ENCODE results near the gene B4GALNT1. TPM values are rescaled to one million over a fixed set of nuclear protein-coding genes. Genes with fewer than 3 reads are reported as not detected.
"Not testable (repeated sequence)": the region's sequence is repeated elsewhere in the genome, so short reads cannot be mapped to it uniquely, and the experiment has no call there.

B4GALNT1 gene
- under 1 TPM; 0.62 to 0.77 TPM for total RNA-seq

DNA sequence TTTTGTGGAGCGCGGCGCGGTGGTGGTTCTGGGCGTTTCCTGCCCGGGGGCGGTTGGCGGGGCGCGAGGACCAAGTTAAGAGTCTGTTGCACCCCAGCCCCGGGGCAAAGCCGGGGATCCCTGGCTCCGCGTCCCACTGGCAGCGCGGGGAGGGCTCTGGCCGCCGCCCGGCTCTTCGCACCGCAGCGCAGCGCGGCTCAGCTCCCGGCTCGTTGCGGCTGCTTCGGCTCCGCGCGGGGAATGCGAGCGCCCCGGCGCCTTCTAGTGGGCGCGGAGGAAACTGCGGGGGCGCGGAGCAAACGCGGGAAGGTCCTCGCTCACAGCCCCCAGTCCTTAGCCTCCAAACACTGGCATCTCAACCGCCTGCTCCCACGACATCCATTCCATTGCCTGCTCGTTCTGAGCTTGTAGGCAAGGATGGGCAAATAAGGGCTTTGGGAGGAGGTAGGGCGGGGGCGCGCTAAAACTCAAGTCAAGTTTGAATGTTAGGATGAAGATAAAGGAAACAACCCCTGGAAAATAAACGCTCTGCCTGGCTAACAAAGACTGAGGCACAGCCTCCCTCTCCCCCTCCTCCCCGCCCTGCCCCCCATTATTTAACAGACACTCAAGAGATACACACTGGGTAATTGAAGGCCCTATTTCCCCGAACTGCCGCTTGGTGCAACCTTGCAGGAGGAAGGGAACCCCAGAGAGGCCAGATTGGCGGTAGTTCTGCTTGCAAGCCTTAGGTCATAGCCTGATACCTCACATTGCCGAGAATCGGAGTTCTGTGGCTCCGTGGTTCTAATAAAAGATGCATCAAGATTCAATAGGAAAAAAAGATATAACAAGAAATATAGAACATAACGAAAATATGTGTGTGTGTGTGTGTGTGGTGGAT is at the start of gene B4GALNT1:
B4GALNT1 (minus strand) TSS at position 244 of the 883 bp plus-strand sequence. CDS start 1,069 bp downstream, outside the sequence.
- ChIA-PET POLR2A (no interaction called here), CTCF (interaction anchor here (0.7 to 2.9 kb wide), 14 partner anchors 11 to 177 kb away, joined by 3 to 16 read pairs (median 4); partner anchors contain the start of genes CDK4 and OS9)
- Mint-ChIP-seq H3K9me3 (no peaks in the 10 kb centered on the region), H3K4me1 (peaks cover 9% of the 10 kb centered on the region), H3K27ac (no peak within 1 kb of the TSS), H3K36me3 (ENCODE audit: low read depth) (no peaks in the 10 kb centered on the region), H3K27me3 (peaks cover 56% of the 10 kb centered on the region), H3K4me3 (peak within 1 kb of the TSS; percentile 68)
- DNase-seq: peak; percentile 64

DNA sequence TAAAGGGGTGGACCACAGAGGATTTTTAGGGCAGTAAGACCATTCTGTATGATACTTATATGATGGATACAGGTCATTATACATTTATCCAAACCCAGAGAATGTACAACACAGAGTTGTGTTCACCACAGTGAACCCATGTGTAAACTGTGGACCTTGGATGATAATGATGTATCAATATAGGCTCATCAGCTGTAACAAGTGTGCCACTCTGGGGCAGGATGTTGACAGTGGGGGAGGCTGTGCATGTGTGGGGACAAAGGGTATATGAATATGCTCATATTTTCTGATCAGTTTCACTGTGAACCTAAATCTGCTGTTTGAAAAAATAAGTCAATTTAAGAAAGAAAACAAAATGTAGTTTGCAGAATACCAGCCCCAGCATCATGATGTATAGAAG is 46.7 kb upstream of the B4GALNT1 start:
- DNase-seq: no peak
- Mint-ChIP-seq H3K4me1 (no peaks in the 10 kb centered on the region), H3K27ac (no peak overlapping the region), H3K9me3 (peaks cover 9% of the 10 kb centered on the region), H3K4me3 (no peak overlapping the region), H3K36me3 (ENCODE audit: low read depth) (no peaks in the 10 kb centered on the region), H3K27me3 (peaks cover 24% of the 10 kb centered on the region)
- POLR2A ChIA-PET: no interaction called here
- CTCF ChIA-PET: no interaction called here

DNA sequence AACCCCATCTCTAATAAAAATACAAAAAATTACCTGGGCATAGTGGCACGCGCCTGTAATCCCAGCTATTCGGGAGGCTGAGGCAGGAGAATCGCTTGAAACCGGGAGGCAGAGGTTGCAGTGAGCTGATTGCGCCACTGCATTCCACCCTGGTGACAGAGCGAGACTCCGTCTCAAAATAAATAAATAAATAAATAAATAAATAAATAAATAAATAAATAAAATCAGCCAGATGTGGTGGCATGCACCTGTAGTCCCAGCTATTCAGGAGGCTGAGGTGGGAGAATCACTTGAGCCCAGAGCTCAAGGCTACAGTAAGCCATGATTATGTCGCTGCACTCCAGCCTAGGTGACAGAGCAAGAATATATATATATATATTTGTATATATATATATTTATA is 44.9 kb upstream of the B4GALNT1 start:
- DNase-seq; H3K4me1 Mint-ChIP-seq; H3K27ac Mint-ChIP-seq; H3K9me3 Mint-ChIP-seq; H3K4me3 Mint-ChIP-seq; H3K36me3 Mint-ChIP-seq (ENCODE audit: low read depth); POLR2A ChIA-PET; CTCF ChIA-PET: not testable (repeated sequence)
- H3K27me3 Mint-ChIP-seq: peaks cover 13% of the 10 kb centered on the region

DNA sequence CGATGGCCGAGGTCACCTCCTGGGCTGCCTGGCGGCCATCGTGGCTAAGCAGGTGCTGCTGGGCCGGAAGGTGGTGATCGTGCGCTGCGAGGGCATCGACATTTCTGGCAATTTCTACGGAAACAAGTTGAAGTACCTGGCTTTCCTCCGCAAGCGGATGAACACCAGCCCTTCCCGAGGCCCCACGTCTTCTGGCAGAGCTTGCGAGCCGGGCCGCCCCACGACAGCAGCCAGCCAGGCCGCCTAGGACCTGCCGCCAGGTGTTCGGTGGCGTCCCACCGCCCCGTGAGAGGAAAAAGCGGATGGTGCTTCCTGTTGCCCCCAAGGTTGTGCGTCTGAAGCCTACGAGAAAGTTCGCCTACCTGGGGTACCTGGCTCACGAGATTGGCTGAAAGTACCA is 41.7 kb upstream of the B4GALNT1 start:
- Mint-ChIP-seq H3K4me1 (no peaks in the 10 kb centered on the region), H3K4me3 (no peak overlapping the region), H3K27ac (no peak overlapping the region), H3K27me3 (peaks cover 10% of the 10 kb centered on the region), H3K36me3 (ENCODE audit: low read depth) (no peaks in the 10 kb centered on the region), H3K9me3 (no peaks in the 10 kb centered on the region)
- ChIA-PET POLR2A (no interaction called here), CTCF (no interaction called here)
- DNase-seq: no peak

DNA sequence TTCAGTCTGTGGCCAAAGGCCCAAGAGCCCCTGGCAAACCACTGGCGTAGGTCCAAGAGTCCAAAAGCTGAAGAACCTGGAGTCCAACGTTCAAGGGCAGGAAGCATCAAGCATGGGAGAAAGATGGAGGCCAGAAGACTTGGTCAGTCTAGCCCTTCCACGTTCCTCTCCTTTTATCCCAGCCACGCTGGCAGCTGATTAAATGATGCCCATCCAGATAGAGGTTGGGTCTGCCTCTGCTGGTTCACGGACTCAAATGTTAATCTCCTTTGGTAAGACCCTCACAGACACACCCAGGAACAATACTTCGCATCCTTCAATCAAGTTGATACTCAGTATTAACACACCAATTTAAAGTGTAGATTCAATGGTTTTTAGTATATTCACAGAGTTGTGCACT is 39.8 kb upstream of the B4GALNT1 start:
- no peaks in the 10 kb centered on the region for H3K36me3 Mint-ChIP-seq (ENCODE audit: low read depth)
- ChIA-PET CTCF (no interaction called here), POLR2A (no interaction called here)
- H3K9me3 Mint-ChIP-seq: no peaks in the 10 kb centered on the region
- no peak for DNase-seq
- no peak overlapping the region for H3K27ac Mint-ChIP-seq
- peaks cover 4% of the 10 kb centered on the region for H3K27me3 Mint-ChIP-seq
- H3K4me1 Mint-ChIP-seq: no peaks in the 10 kb centered on the region
- H3K4me3 Mint-ChIP-seq: no peak overlapping the region

DNA sequence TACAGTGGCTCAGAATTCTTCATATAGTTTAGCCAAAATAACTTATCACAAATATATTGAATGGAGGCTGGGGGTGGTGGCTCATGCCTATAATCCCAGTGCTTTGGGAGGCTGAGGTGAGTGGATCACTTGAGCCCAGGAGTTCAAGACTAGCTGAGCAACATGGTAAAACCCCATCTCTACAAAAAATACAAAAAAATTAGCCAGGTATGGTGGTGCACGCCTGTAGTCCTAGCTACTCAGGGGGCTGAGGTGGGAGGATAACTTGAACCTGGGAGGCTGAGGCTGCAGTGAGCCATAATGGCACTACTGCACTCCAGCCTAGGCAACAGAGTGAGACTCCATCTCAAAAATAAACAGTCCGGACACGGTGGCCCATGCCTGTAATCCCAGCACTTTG is 38.8 kb upstream of the B4GALNT1 start:
- H3K9me3 Mint-ChIP-seq; H3K27me3 Mint-ChIP-seq; H3K27ac Mint-ChIP-seq; H3K4me1 Mint-ChIP-seq; H3K36me3 Mint-ChIP-seq (ENCODE audit: low read depth); DNase-seq; H3K4me3 Mint-ChIP-seq; POLR2A ChIA-PET: not testable (repeated sequence)
- CTCF ChIA-PET: interaction anchor here (0.7 kb wide), 1 partner anchor 125 kb away, joined by 3 read pairs; no protein-coding TSS in a partner anchor

DNA sequence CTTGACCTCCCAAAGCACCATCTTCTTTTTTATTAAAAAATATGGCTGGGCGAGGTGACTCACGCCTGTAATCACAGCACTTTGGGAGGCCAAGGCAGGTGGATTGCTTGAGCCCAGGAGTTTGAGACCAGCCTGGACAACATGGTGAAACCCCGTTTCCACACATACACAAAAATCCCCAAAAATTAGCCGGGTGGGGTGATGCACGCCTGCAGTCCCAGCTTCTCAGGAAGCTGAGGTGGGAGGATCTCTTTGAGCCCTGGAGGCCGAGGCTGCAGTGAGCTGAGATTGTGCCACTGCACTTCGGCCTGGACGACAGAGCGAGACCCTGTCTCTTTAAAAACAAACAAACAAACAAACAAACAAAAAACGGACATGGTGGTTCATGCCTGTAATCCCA is 36.7 kb upstream of the B4GALNT1 start:
- CTCF ChIA-PET; H3K4me1 Mint-ChIP-seq; H3K4me3 Mint-ChIP-seq; H3K27ac Mint-ChIP-seq; POLR2A ChIA-PET; H3K9me3 Mint-ChIP-seq; DNase-seq; H3K27me3 Mint-ChIP-seq; H3K36me3 Mint-ChIP-seq (ENCODE audit: low read depth): not testable (repeated sequence)

DNA sequence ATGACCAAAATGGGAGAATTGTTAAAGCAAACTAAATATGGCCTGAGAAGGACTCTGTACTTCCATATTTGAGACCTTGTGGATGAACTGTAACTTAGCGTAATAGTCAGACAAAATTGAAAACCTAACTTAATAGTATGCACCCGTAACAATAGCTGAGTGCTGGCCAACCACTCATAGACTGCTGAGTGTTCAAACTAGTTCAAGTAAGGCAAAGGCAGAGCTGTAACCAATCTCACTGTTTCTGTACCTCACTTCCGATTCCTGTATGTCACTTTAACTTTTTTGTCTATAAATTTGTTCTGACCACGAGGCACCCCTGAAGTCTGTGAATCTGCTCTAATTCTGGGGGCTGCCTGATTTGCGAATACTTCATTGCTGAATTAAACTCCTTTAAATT is 33.9 kb upstream of the B4GALNT1 start:
- H3K4me1 Mint-ChIP-seq: no peaks in the 10 kb centered on the region
- POLR2A ChIA-PET: no interaction called here
- DNase-seq: no peak
- CTCF ChIA-PET: interaction anchor here (0.6 kb wide), 1 partner anchor 279 kb away, joined by 5 read pairs; no protein-coding TSS in a partner anchor
- no peaks in the 10 kb centered on the region for H3K9me3 Mint-ChIP-seq
- no peaks in the 10 kb centered on the region for H3K36me3 Mint-ChIP-seq (ENCODE audit: low read depth)
- no peak overlapping the region for H3K4me3 Mint-ChIP-seq
- H3K27me3 Mint-ChIP-seq: peaks cover 7% of the 10 kb centered on the region
- H3K27ac Mint-ChIP-seq: no peak overlapping the region

DNA sequence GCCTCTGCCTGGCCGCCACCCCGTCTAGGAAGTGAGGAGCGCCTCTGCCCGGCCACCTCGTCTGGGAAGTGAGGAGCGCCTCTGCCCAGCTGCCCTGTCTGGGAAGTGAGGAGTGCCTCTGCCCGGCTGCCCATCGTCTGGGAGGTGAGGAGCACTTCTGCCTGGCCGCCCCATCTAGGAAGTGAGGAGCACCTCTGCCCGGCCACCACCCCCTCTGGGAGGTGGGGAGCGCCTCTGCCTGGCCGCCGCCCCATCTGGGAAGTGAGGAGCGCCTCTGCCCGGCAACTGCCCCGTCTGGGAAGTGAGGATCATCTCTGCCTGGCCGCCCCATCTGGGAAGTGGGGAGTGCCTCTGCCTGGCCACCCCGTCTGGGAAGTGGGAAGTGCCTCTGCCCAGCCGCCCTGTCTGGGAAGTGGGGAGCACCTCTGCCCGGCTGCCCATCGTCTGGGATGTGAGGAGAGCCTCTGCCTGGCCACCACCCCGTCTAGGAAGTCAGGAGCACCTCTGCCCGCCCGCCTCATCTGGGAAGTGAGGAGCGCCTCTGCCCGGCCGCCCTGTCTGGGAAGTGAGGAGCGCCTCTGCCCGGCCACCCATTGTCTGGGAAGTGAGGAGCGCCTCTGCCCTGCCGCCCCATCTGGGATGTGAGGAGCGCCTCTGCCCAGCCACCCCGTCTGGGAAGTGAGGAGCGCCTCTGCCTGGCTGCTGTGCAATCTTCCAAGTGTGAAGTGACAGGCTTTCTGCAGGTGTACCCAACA is 32.2 kb upstream of the B4GALNT1 start:
- H3K4me3 Mint-ChIP-seq; H3K27ac Mint-ChIP-seq; POLR2A ChIA-PET; H3K27me3 Mint-ChIP-seq; H3K36me3 Mint-ChIP-seq (ENCODE audit: low read depth); DNase-seq; CTCF ChIA-PET; H3K4me1 Mint-ChIP-seq; H3K9me3 Mint-ChIP-seq: not testable (repeated sequence)

DNA sequence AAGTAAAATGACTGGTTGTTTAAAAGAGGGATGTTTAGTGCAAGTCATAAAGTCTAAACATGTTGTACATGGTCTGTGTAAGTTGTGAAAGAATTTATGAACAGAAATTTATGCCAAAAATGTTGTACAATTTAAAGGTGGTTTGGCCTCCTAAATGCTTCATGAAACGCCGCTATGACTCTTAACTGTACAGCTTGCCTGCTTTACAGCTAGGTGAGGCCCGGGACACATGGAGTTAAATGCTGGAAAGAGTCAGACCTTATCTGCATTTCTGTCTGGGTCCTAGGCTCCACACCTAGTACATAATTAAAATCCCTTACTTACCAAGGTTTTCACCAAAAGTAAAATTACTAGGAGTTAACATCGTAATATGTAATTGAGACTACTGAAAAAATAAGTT is 28.4 kb upstream of the B4GALNT1 start:
- Mint-ChIP-seq H3K9me3 (peaks cover 7% of the 10 kb centered on the region), H3K27me3 (no peaks in the 10 kb centered on the region), H3K4me3 (no peak overlapping the region), H3K4me1 (no peaks in the 10 kb centered on the region), H3K36me3 (ENCODE audit: low read depth) (no peaks in the 10 kb centered on the region), H3K27ac (no peak overlapping the region)
- ChIA-PET CTCF (interaction anchor here (1.5 kb wide), 1 partner anchor 28 kb away, joined by 3 read pairs; the partner anchor contains the start of gene B4GALNT1), POLR2A (no interaction called here)
- DNase-seq: no peak

DNA sequence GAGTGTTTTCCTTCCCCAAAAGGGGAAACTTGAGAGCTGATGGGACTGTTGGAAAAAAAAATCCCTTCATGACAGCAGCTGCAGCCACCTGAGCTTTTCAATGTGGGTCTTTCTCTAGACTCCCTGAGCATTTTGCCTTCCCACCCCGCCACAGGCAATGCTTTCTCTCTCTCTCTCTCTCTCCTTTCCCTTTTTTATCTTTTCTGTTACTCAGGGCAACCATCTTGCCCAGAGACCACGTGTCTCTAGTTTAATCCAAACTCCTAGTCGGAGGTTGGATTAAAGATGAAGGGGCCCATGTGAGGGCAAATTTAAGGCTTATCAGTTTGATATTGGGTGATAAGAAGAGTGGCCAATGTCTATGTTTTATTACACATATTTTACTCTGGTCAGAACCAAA is 25.9 kb upstream of the B4GALNT1 start:
- Mint-ChIP-seq H3K4me1 (no peaks in the 10 kb centered on the region), H3K4me3 (no peak overlapping the region), H3K36me3 (ENCODE audit: low read depth) (no peaks in the 10 kb centered on the region), H3K9me3 (peaks cover 7% of the 10 kb centered on the region), H3K27ac (no peak overlapping the region), H3K27me3 (peaks cover 3% of the 10 kb centered on the region)
- no peak for DNase-seq
- ChIA-PET CTCF (interaction anchor here (0.9 kb wide), 1 partner anchor 52 kb away, joined by 3 read pairs; no protein-coding TSS in a partner anchor), POLR2A (no interaction called here)

DNA sequence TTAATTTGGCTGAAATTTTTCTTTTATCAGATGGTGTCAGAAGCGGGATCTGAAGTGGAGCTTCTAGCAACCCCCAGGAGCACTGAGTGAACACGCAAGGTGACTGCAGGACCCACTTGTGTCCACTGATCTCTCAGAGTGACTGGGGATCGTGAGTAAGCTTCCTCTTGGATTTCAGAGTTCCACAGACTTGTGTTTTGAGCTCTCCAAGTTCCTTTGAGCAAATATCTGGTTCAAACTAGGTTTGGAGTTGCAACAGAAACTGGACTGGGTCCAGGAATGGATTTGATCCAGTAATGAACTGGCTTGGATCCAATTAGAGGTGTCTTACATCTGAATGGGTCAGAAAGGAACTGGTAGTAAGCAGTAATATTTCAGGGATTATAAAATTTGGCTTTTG is 24.7 kb upstream of the B4GALNT1 start:
- H3K4me1 Mint-ChIP-seq: no peaks in the 10 kb centered on the region

DNA sequence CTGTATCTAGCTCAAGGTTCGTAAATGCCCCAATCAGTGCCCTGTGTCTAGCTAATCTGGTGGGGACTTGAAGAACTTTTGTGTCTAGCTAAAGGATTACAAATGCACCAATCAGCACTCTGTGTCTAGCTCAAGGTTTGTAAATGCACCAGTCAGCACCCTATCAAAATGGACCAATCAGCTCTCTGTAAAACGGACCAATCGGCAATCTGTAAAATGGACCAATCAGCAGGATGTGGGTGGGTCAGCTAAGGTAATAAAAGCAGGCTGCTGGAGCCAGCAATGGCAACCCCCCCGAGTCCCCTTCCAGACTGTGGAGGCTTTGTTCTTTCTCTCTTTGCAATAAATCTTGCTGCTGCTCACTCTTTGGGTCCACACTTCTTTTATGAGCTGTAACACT is 23.4 kb upstream of the B4GALNT1 start:
- not testable (repeated sequence) for H3K4me3 Mint-ChIP-seq; DNase-seq; H3K27ac Mint-ChIP-seq; H3K9me3 Mint-ChIP-seq; H3K27me3 Mint-ChIP-seq; H3K4me1 Mint-ChIP-seq; H3K36me3 Mint-ChIP-seq (ENCODE audit: low read depth)
- POLR2A ChIA-PET: interaction anchor here (0.6 kb wide), 1 partner anchor 31 kb away, joined by 10 read pairs; no protein-coding TSS in a partner anchor
- CTCF ChIA-PET: interaction anchor here (0.6 to 1.4 kb wide), 3 partner anchors 11 to 42 kb away, joined by 3 to 7 read pairs (median 3); partner anchors contain the start of gene B4GALNT1

More for the DNA sequence above, 24.7 kb upstream of the B4GALNT1 start:
- ChIA-PET POLR2A (no interaction called here), CTCF (no interaction called here)
- Mint-ChIP-seq H3K9me3 (peaks cover 7% of the 10 kb centered on the region), H3K27ac (no peak overlapping the region), H3K27me3 (peaks cover 6% of the 10 kb centered on the region), H3K36me3 (ENCODE audit: low read depth) (no peaks in the 10 kb centered on the region), H3K4me3 (no peak overlapping the region)
- DNase-seq: no peak
